SK-N-SH (cell line): ENCODE results near the gene ADAMTS4.

ENCODE experiments used
- CHD2 ChIP-seq: fragments of 150-350 bp; IDR thresholded peaks from 2 replicates; pipeline ENCODE4 v1.6.1; 2018; ENCODE audit warnings: low read length; ENCODE audit not compliant: partially characterized antibody
- CTCF ChIP-seq: fragments of 200-600 bp; sonication (generic); IDR thresholded peaks from 2 replicates; pipeline ENCODE4 v1.6.1; 2017; ENCODE audit warnings: antibody characterized with exemption, mild to moderate bottlenecking, moderate library complexity
- EP300 ChIP-seq, 2 experiments: IDR thresholded peaks; 2 replicates each; pipeline versions ENCODE4 v1.4.0 to v1.6.1; 2012; ENCODE audit warnings: borderline replicate concordance in 1 of 2, low read depth in 1 of 2, low read length in 1 of 2
- FOXM1 ChIP-seq: IDR thresholded peaks from 2 replicates; pipeline ENCODE4 v1.4.0; 2012; ENCODE audit warnings: low read depth, mild to moderate bottlenecking
- JUND ChIP-seq: IDR thresholded peaks from 2 replicates; pipeline ENCODE4 v1.4.0; 2012
- MAX ChIP-seq: IDR thresholded peaks from 2 replicates; pipeline ENCODE4 v1.4.0; 2012; ENCODE audit warnings: low read depth
- NRF1 ChIP-seq: IDR thresholded peaks from 2 replicates; pipeline ENCODE4 v1.6.1; 2012; ENCODE audit warnings: low read depth, mild to moderate bottlenecking, low read length
- RAD21 ChIP-seq: IDR thresholded peaks from 2 replicates; pipeline ENCODE4 v1.6.1; 2012; ENCODE audit warnings: mild to moderate bottlenecking, low read length
- RFX5 ChIP-seq: IDR thresholded peaks from 2 replicates; pipeline ENCODE4 v1.6.1; 2012; ENCODE audit warnings: mild to moderate bottlenecking, improper control_type of control experiment, low read length
- TAF1 ChIP-seq: IDR thresholded peaks from 2 replicates; pipeline ENCODE4 v1.6.1; 2012; ENCODE audit warnings: low read depth, mild to moderate bottlenecking, low read length, moderate library complexity, borderline replicate concordance
- TEAD4 ChIP-seq: IDR thresholded peaks from 2 replicates; pipeline ENCODE4 v1.4.0; 2012; ENCODE audit warnings: mild to moderate bottlenecking, borderline replicate concordance; ENCODE audit not compliant: insufficient read depth
- USF1 ChIP-seq: IDR thresholded peaks from 2 replicates; pipeline ENCODE4 v1.4.0; 2012; ENCODE audit warnings: low read depth, borderline replicate concordance

- TF ChIP-seq JUND = no peak
- TF ChIP-seq TEAD4 = no peak
- TF ChIP-seq TAF1 = no peak
- no peak for TF ChIP-seq EP300 (IDR thresholded peaks at IDR 0.05; ENCODE audit: borderline replicate concordance in 1 of 2, low read depth in 1 of 2, low read length in 1 of 2)
- no peak for TF ChIP-seq CTCF
- TF ChIP-seq NRF1 = no peak
- TF ChIP-seq USF1 = no peak
- no peak for TF ChIP-seq MAX
- TF ChIP-seq FOXM1 = no peak
- no peak for TF ChIP-seq RFX5
- TF ChIP-seq RAD21 = no peak
- TF ChIP-seq CHD2 = no peak
These were observed 20.4 kb upstream of the ADAMTS4 start for GRCh38 chr1:161219078-161219892.
